Ramos (cell line): ENCODE measurements around the gene INPP4B.

ENCODE experiments used
- in situ Hi-C: fragments of 300-500 bp; cut with MboI; formaldehyde crosslinking; loops from one replicate; pipeline ENCODE4 v1.14.3; 2022; ENCODE audit warnings: low sequenced_read_pairs; ENCODE audit not compliant: unreplicated experiment

Gene INPP4B

GRCh38 chr4:142500966-142501365 lies 345.1 kb downstream of the INPP4B start:
- in situ Hi-C loops: no loop called here

- in situ Hi-C loops: no loop called here
These were observed 348.5 kb downstream of the INPP4B start for GRCh38 chr4:142497606-142498005.

GRCh38 chr4:142493255-142494110 lies 352.6 kb downstream of the INPP4B start:
- in situ Hi-C loops: no loop called here

GRCh38 chr4:142485452-142485851 lies 360.6 kb downstream of the INPP4B start:
- in situ Hi-C loops: no loop called here

GRCh38 chr4:142480244-142480643 lies 365.9 kb downstream of the INPP4B start:
- in situ Hi-C loops: no loop called here

- in situ Hi-C loops: no loop called here
These were observed 370.4 kb downstream of the INPP4B start for GRCh38 chr4:142475663-142476062.

GRCh38 chr4:142474398-142475087 lies 371.6 kb downstream of the INPP4B start:
- in situ Hi-C loops: no loop called here

- in situ Hi-C loops: no loop called here
These were observed 372.2 kb downstream of the INPP4B start for GRCh38 chr4:142473960-142474338.

- in situ Hi-C loops: no loop called here
These were observed 372.7 kb downstream of the INPP4B start for GRCh38 chr4:142473218-142473959.

GRCh38 chr4:142467088-142467487 lies 379.0 kb downstream of the INPP4B start:
- in situ Hi-C loops: no loop called here

- in situ Hi-C loops: no loop called here
These were observed 380.6 kb downstream of the INPP4B start for GRCh38 chr4:142465526-142465925.

- in situ Hi-C loops: no loop called here
These were observed 382.9 kb downstream of the INPP4B start for GRCh38 chr4:142463206-142463605.

GRCh38 chr4:142452161-142452855 lies 393.8 kb downstream of the INPP4B start:
- in situ Hi-C loops: no loop called here

- in situ Hi-C loops: no loop called here
These were observed 396.2 kb downstream of the INPP4B start for GRCh38 chr4:142449771-142450373.

- in situ Hi-C loops: no loop called here
These were observed 399.1 kb downstream of the INPP4B start for GRCh38 chr4:142447009-142447408.

GRCh38 chr4:142443469-142443868 lies 402.6 kb downstream of the INPP4B start:
- in situ Hi-C loops: no loop called here

GRCh38 chr4:142440093-142440492 lies 406.0 kb downstream of the INPP4B start:
- in situ Hi-C loops: no loop called here

GRCh38 chr4:142435599-142436235 lies 410.4 kb downstream of the INPP4B start:
- in situ Hi-C loops: no loop called here

GRCh38 chr4:142434519-142435224 lies 411.4 kb downstream of the INPP4B start:
- in situ Hi-C loops: no loop called here
